Measurements from ENCODE around the gene SS18L1. TPM values are rescaled to one million over a fixed set of nuclear protein-coding genes. Genes with fewer than 3 reads are reported as not detected.

Gene SS18L1
- total RNA-seq, 4 donors from 2014 or later: 6.8 to 12.3 (median 11.1) TPM

DNA sequence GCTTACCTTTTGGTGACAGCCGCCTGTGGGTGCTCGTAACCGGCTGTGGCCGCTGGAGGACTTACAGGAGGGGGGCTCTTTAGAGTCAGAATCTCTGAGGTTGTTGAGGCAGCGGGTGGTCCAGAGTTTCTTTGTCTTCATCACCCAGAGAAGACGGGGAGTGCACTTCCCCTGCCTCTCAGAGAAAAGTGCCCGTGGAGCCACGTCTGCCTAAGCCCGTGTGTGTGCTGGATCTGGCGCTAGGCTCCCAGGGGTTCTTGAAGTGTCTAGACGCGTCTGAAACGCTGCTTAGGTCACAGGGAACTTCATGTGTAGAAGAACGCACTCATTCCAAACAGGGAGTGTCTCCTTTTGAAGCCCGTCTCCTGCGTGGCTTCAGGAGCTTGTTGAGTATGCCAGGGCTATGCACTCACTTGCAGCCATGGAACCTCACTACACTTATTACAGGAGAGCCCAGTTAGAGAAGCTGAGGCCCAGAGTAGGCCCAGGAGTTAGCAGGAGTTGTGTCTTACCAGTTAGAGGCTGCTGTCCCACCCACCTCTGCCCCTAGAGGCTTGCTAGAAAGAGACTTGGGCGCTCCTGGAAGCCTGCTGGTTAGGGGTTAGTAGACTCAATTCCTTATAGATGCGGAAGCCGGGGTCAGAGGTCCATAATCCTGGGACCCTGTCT, 20.0 kb upstream of the SS18L1 start:
- Histone ChIP-seq H3K9me3 (no peaks in the 10 kb centered on the region), H3K27me3 (peaks cover 9% of the 10 kb centered on the region), H3K36me3 (peaks cover 0 to 43% of the 10 kb centered on the region in 2 donors), H3K27ac (peak overlapping the region; percentile 84 to 99 (median 98)), H3K4me3 (peak overlapping the region; percentile 75 to 84), H3K4me1 (peaks cover 0 to 46% (median 13%) of the 10 kb centered on the region in 3 donors)
- WGBS, 2 donors (ENCODE audit: low coverage in 1 of 2): 10 to 40% methylated on average over 1 to 2 of the region's 19 CpGs
- TF ChIP-seq POLR2A (IDR thresholded peaks at IDR 0.05) (no peak), EP300 (IDR thresholded peaks at IDR 0.05) (no peak), POLR2AphosphoS5 (IDR thresholded peaks at IDR 0.05) (no peak)
- TF ChIP-seq, protein P1, sequence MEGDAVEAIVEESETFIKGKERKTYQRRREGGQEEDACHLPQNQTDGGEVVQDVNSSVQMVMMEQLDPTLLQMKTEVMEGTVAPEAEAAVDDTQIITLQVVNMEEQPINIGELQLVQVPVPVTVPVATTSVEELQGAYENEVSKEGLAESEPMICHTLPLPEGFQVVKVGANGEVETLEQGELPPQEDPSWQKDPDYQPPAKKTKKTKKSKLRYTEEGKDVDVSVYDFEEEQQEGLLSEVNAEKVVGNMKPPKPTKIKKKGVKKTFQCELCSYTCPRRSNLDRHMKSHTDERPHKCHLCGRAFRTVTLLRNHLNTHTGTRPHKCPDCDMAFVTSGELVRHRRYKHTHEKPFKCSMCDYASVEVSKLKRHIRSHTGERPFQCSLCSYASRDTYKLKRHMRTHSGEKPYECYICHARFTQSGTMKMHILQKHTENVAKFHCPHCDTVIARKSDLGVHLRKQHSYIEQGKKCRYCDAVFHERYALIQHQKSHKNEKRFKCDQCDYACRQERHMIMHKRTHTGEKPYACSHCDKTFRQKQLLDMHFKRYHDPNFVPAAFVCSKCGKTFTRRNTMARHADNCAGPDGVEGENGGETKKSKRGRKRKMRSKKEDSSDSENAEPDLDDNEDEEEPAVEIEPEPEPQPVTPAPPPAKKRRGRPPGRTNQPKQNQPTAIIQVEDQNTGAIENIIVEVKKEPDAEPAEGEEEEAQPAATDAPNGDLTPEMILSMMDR (IDR thresholded peaks at IDR 0.05): no peak
- ATAC-seq: no peak

DNA sequence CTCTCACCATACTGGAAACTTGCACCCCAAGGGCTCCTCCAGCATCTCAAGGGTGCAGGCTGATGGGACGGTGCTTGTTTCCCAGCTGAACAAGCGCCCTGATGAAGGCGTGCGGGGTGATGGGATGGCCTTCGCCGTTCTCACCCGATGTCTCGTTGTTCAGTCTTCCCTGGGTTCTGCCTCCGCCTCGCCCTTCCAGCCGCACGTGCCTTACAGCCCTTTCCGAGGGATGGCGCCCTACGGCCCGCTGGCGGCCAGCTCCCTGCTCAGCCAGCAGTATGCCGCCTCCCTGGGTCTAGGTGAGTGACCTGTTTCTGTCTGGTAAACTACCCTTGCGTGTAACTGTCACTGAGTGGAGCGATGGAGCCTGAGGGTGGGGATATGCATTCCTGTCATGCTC, 17.4 kb upstream of the SS18L1 start:
- Histone ChIP-seq H3K9me3 (no peaks in the 10 kb centered on the region), H3K4me1 (peaks cover 0 to 29% (median 13%) of the 10 kb centered on the region in 3 donors), H3K27ac (no peak overlapping the region), H3K36me3 (peaks cover 0 to 69% of the 10 kb centered on the region in 2 donors), H3K4me3 (no peak overlapping the region), H3K27me3 (no peaks in the 10 kb centered on the region)
- TF ChIP-seq POLR2A (IDR thresholded peaks at IDR 0.05): no peak
- no peak for TF ChIP-seq POLR2AphosphoS5 (IDR thresholded peaks at IDR 0.05)
- TF ChIP-seq, protein P1 (IDR thresholded peaks at IDR 0.05): no peak
- no peak for TF ChIP-seq EP300 (IDR thresholded peaks at IDR 0.05)
- 89 to 90% methylated on average over 7 to 13 of the region's 20 CpGs for WGBS, 2 donors (ENCODE audit: low coverage in 1 of 2)
- no peak for ATAC-seq

- Histone ChIP-seq H3K4me3 (no peak overlapping the region), H3K27me3 (no peaks in the 10 kb centered on the region), H3K4me1 (peaks cover 0 to 38% (median 18%) of the 10 kb centered on the region in 3 donors), H3K36me3 (peaks cover 0 to 85% of the 10 kb centered on the region in 2 donors), H3K27ac (no peak overlapping the region), H3K9me3 (no peaks in the 10 kb centered on the region)
- ATAC-seq: no peak
- TF ChIP-seq POLR2A (IDR thresholded peaks at IDR 0.05): no peak
- no peak for TF ChIP-seq POLR2AphosphoS5 (IDR thresholded peaks at IDR 0.05)
- TF ChIP-seq, protein P1 (IDR thresholded peaks at IDR 0.05): no peak
- no peak for TF ChIP-seq EP300 (IDR thresholded peaks at IDR 0.05)
- WGBS, 2 donors (ENCODE audit: low coverage in 1 of 2): 69 to 88% methylated on average over 3 of the region's 6 CpGs
Measured at GRCh38 chr20:62127799-62128198, 15.8 kb upstream of the SS18L1 start.

GRCh38 chr20:62128502-62128901, 15.1 kb upstream of the SS18L1 start:
- no peaks in the 10 kb centered on the region for H3K27me3 ChIP-seq
- H3K36me3 ChIP-seq: peaks cover 0 to 92% of the 10 kb centered on the region in 2 donors
- no peak overlapping the region for H3K27ac ChIP-seq
- ATAC-seq: no peak
- TF ChIP-seq EP300 (IDR thresholded peaks at IDR 0.05): no peak
- TF ChIP-seq POLR2AphosphoS5 (IDR thresholded peaks at IDR 0.05): no peak
- no peak for TF ChIP-seq POLR2A (IDR thresholded peaks at IDR 0.05)
- TF ChIP-seq, protein P1 (IDR thresholded peaks at IDR 0.05): no peak
- no peaks in the 10 kb centered on the region for H3K9me3 ChIP-seq
- H3K4me1 ChIP-seq: peaks cover 0 to 39% (median 21%) of the 10 kb centered on the region in 3 donors
- H3K4me3 ChIP-seq: no peak overlapping the region
- WGBS, 2 donors (ENCODE audit: low coverage in 1 of 2): 72 to 85% methylated on average over 3 to 6 of the region's 6 CpGs
